Esophagus squamous epithelium (tissue), 4 donors: ENCODE measurements around the gene TMCC1.
A peak's percentile ranks its signal among the peaks of the same experiment; 100 is the strongest.

Source experiments
- POLR2A ChIP-seq, 4 donors: fragments of 450-650 bp; IDR thresholded peaks; one replicate each; pipeline ENCODE4 v1.6.1; 2017; ENCODE audit warnings: antibody characterized with exemption in 4 of 4, mild to moderate bottlenecking in 4 of 4, moderate library complexity in 3 of 4
- TF ChIP-seq, protein P1 (sequence below), 6 experiments: fragments of 450-650 bp in 4 of 6; fragments of 200-600 bp in 2 of 6; sonication (generic) in 2 of 6; IDR thresholded peaks; one replicate each; pipeline ENCODE4 v1.5.1; 2016 to 2019; ENCODE audit warnings: antibody characterized with exemption in 6 of 6, mild to moderate bottlenecking in 4 of 6, moderate library complexity in 4 of 6

DNA sequence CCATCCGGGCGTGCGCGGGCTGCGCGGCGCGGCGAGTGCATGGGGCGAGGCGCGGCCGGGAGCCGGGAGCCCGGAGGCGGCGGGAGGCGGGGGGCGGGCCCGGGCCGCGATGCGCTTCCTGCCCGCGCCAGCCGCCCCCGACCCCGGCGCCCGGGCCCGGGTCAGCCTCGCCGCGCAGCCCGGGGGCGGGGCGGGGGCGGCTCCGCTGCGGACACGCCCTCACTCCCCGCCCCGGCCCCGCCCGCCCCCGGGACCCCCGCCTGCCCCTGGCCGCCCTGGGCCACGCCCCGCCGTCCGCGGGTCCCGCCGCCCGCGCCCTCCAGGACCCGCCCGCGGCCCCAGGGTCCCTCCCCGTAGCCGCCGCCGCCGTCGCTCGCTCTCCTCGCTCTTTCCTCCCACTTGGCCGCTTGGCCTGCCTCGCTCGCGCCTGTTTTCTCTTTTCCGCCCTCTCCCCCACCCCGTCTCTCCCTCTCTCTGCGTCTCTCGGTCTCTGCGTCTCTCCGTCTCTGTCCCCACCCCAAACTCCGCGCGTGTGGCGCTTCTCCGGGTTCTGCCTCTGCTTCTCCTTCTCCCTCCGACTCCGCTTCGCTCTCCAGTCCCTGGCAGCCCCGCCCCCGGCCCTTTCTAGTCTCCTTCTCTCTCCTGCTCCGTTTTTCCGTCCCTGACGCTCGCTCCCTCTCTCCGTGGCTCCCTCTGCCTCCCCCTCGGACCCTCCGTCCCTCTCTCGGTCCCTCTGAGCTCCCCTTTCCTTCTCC, 286.7 kb downstream of the TMCC1 start, which contains the start of gene PLXND1:
- TF ChIP-seq, protein P1, sequence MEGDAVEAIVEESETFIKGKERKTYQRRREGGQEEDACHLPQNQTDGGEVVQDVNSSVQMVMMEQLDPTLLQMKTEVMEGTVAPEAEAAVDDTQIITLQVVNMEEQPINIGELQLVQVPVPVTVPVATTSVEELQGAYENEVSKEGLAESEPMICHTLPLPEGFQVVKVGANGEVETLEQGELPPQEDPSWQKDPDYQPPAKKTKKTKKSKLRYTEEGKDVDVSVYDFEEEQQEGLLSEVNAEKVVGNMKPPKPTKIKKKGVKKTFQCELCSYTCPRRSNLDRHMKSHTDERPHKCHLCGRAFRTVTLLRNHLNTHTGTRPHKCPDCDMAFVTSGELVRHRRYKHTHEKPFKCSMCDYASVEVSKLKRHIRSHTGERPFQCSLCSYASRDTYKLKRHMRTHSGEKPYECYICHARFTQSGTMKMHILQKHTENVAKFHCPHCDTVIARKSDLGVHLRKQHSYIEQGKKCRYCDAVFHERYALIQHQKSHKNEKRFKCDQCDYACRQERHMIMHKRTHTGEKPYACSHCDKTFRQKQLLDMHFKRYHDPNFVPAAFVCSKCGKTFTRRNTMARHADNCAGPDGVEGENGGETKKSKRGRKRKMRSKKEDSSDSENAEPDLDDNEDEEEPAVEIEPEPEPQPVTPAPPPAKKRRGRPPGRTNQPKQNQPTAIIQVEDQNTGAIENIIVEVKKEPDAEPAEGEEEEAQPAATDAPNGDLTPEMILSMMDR (IDR thresholded peaks at IDR 0.05), result no peak
- peak in 2 of 4 donors; percentile 42 to 65 for TF ChIP-seq POLR2A (IDR thresholded peaks at IDR 0.05)
